GM23338 (cell line): ENCODE results near the gene DCAF12. TPM values are rescaled to one million over a fixed set of nuclear protein-coding genes. Genes with fewer than 3 reads are reported as not detected.
A peak's percentile ranks its signal among the peaks of the same experiment; 100 is the strongest.

ENCODE experiments used
- ATAC-seq: fragments of 200-7000 bp; cut with Tn5 transposase; 3 replicates; pipeline ENCODE4 v1.9.1; 2020
- DNase-seq: peaks from one replicate; pipeline ENCODE4 v3.0.0-alpha.2; 2015; ENCODE audit warnings: low spot score
- H2AFZ ChIP-seq: fragments of 200-600 bp; sonication (generic); 2 replicates; pipeline ENCODE4 v1.8.0; 2016; ENCODE audit warnings: antibody characterized with exemption, mild to moderate bottlenecking, moderate library complexity
- H3F3A ChIP-seq: fragments of 200-600 bp; sonication (generic); replicated peaks from 2 replicates; pipeline ENCODE4 v1.8.0; 2017; ENCODE audit warnings: antibody characterized with exemption, mixed run types, low read depth
- H3K27ac ChIP-seq: fragments of 200-600 bp; sonication (generic); 2 replicates; pipeline ENCODE4 v1.6.1; 2016; ENCODE audit warnings: low read depth
- H3K27me3 ChIP-seq: fragments of 200-600 bp; sonication (generic); 2 replicates; pipeline ENCODE4 v1.8.0; 2016; ENCODE audit warnings: mild to moderate bottlenecking, mixed run types, moderate library complexity; ENCODE audit not compliant: insufficient read depth
- H3K36me3 ChIP-seq: fragments of 200-600 bp; sonication (generic); 2 replicates; pipeline ENCODE4 v1.8.0; 2016; ENCODE audit warnings: mild to moderate bottlenecking; ENCODE audit not compliant: insufficient read depth
- H3K4me1 ChIP-seq: fragments of 200-600 bp; sonication (generic); 2 replicates; pipeline ENCODE4 v1.8.0; 2016; ENCODE audit warnings: mild to moderate bottlenecking, moderate library complexity; ENCODE audit not compliant: insufficient read depth
- H3K4me2 ChIP-seq: fragments of 200-600 bp; sonication (generic); 2 replicates; pipeline ENCODE4 v1.7.1; 2017; ENCODE audit warnings: mixed run types
- H3K4me3 ChIP-seq: fragments of 200-600 bp; sonication (generic); 2 replicates; pipeline ENCODE4 v1.6.1; 2016; ENCODE audit warnings: mixed run types
- H3K79me2 ChIP-seq: fragments of 200-600 bp; sonication (generic); replicated peaks from 2 replicates; pipeline ENCODE4 v1.8.0; 2017; ENCODE audit warnings: mild to moderate bottlenecking; ENCODE audit not compliant: insufficient read depth
- H3K9me2 ChIP-seq: fragments of 200-600 bp; sonication (generic); 2 replicates; pipeline ENCODE4 v1.8.0; 2017; ENCODE audit not compliant: insufficient read depth
- H4K20me1 ChIP-seq: fragments of 200-600 bp; sonication (generic); replicated peaks from 2 replicates; pipeline ENCODE4 v1.8.0; 2017; ENCODE audit warnings: mild to moderate bottlenecking; ENCODE audit not compliant: insufficient read depth
- H3K27ac Mint-ChIP-seq: 2 replicates; pipeline ENCODE4 v1.8.0; 2020; ENCODE audit warnings: inconsistent platforms, mild to moderate bottlenecking, moderate library complexity, mixed read lengths
- H3K27me3 Mint-ChIP-seq: 3 replicates; pipeline ENCODE4 v1.8.0; 2022; ENCODE audit warnings: low read depth, mild to moderate bottlenecking, moderate library complexity, mixed read lengths, inconsistent platforms; ENCODE audit not compliant: insufficient read depth, poor library complexity
- H3K36me3 Mint-ChIP-seq: 3 replicates; pipeline ENCODE4 v1.8.0; 2021; ENCODE audit warnings: low read depth, mild to moderate bottlenecking, inconsistent platforms, moderate library complexity, mixed read lengths
- H3K4me1 Mint-ChIP-seq: 3 replicates; pipeline ENCODE4 v1.8.0; 2020; ENCODE audit warnings: mild to moderate bottlenecking, inconsistent platforms, mixed read lengths
- H3K4me3 Mint-ChIP-seq: 3 replicates; pipeline ENCODE4 v1.8.0; 2021; ENCODE audit warnings: moderate library complexity, mild to moderate bottlenecking, inconsistent platforms, mixed read lengths
- H3K9me3 Mint-ChIP-seq: 3 replicates; pipeline ENCODE4 v1.8.0; 2020; ENCODE audit warnings: moderate library complexity, mild to moderate bottlenecking, inconsistent platforms, mixed read lengths
- EZH2 ChIP-seq: fragments of 200-600 bp; sonication (generic); IDR thresholded peaks from one replicate; pipeline ENCODE4 v1.8.0; 2017; ENCODE audit warnings: antibody characterized with exemption, mild to moderate bottlenecking, low read depth; ENCODE audit not compliant: unreplicated experiment
- EZH2phosphoT487 ChIP-seq: fragments of 200-600 bp; sonication (generic); IDR thresholded peaks from one replicate; pipeline ENCODE4 v1.8.1; 2018; ENCODE audit warnings: antibody characterized with exemption; ENCODE audit not compliant: unreplicated experiment
- JUNB ChIP-seq: IDR thresholded peaks from one replicate; pipeline ENCODE4 v1.6.1; 2016; ENCODE audit warnings: antibody characterized with exemption; ENCODE audit not compliant: unreplicated experiment
- NANOG ChIP-seq: IDR thresholded peaks from 2 replicates; pipeline ENCODE4 v1.6.1; 2016; ENCODE audit warnings: antibody characterized with exemption, borderline replicate concordance
- POLR2AphosphoS5 ChIP-seq: IDR thresholded peaks from 2 replicates; pipeline ENCODE4 v1.6.1; 2016; ENCODE audit warnings: antibody characterized with exemption, low read depth
- STAT1 ChIP-seq: IDR thresholded peaks from one replicate; pipeline ENCODE4 v1.6.1; 2016; ENCODE audit warnings: antibody characterized with exemption; ENCODE audit not compliant: unreplicated experiment
- ZNF331 ChIP-seq: fragments of 250-450 bp; sonication (Bioruptor Pico); IDR thresholded peaks from 2 replicates; pipeline ENCODE4 v1.5.0; 2020; ENCODE audit warnings: low read depth, mild to moderate bottlenecking, moderate library complexity
- polyA plus RNA-seq: library from polyadenylated mRNA; unstranded; fragments of >200 nt; fragmentation: Nextera tagmentation; extraction: Ambion mirVana; gene quantifications from 2 replicates; pipeline ENCODE4 v1.2.1, GENCODE V29; 2016
- total RNA-seq: library from RNA; depleted of rRNA; stranded (reverse); fragments of >200 nt; shearing (Covaris generic); gene quantifications from 2 replicates; pipeline ENCODE4 v1.2.3, GENCODE V29; 2014
- TF ChIP-seq, protein P1 (sequence below): fragments of 250-450 bp; sonication (Bioruptor Pico); IDR thresholded peaks from 2 replicates; pipeline ENCODE4 v1.5.0; 2020; ENCODE audit warnings: mild to moderate bottlenecking, moderate library complexity
- TF ChIP-seq, protein P2 (sequence below), 2 experiments: fragments of 200-600 bp in 1 of 2; sonication (generic) in 1 of 2; conservative IDR thresholded peaks; 2 replicates each; pipeline versions ENCODE4 v1.5.1 to v1.6.1; 2016 to 2017; ENCODE audit warnings: antibody characterized with exemption in 2 of 2, low read depth in 2 of 2, mild to moderate bottlenecking in 2 of 2, moderate library complexity in 1 of 2
- TF ChIP-seq, protein P3 (sequence below): IDR thresholded peaks from one replicate; pipeline ENCODE4 v1.6.1; 2018; ENCODE audit warnings: antibody characterized with exemption; ENCODE audit not compliant: unreplicated experiment
- TF ChIP-seq, protein P4 (sequence below): IDR thresholded peaks from 2 replicates; pipeline ENCODE4 v1.6.1; 2016; ENCODE audit warnings: antibody characterized with exemption

DCAF12 gene
- total and polyA plus RNA-seq, 2 experiments from 2014 or later: 9.5 to 20.7 TPM

DNA sequence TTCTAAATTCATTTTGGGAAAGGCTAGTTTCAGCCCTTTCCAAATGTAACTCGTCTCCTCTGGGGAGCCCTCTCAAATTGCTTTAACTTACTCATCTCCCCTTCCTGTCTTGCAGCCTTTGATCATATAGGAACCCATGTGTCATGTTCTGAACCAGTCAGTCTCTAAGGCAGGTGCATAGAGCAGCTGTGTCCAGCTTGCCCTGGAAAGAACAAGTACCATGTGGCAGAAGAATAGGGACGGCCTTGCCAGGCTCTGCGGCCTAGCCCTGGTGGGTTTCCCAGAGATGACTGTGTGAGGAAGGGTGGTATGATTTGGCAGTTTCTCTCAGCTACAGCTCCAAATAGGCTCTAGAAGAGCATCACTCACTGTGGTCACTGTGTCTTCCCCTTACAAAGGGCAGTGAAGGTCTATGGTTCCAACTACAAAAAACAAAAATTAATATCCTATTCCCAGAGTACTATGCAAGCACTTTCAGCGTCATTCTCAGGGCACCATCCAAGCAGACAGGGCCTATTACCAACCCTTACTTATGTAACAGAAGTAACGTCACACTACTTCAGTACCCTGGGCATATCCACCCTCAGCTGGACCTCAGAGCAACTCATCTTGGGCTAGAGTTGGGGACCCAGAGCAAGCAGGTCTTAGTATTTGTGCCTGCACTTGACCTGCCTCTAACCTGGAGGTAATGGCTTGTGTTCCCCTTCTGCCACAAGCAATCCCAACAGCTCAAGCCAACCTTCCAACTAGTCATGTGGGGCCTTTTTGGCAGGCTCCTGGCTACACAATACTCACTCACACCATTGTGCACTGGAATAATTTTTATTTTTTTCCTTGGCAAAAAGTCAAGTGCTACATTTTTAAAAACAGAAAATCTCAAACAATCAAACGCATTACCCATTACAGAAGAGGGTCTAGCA lies 40.7 kb downstream of the DCAF12 start (continued):
- TF ChIP-seq, protein P1, sequence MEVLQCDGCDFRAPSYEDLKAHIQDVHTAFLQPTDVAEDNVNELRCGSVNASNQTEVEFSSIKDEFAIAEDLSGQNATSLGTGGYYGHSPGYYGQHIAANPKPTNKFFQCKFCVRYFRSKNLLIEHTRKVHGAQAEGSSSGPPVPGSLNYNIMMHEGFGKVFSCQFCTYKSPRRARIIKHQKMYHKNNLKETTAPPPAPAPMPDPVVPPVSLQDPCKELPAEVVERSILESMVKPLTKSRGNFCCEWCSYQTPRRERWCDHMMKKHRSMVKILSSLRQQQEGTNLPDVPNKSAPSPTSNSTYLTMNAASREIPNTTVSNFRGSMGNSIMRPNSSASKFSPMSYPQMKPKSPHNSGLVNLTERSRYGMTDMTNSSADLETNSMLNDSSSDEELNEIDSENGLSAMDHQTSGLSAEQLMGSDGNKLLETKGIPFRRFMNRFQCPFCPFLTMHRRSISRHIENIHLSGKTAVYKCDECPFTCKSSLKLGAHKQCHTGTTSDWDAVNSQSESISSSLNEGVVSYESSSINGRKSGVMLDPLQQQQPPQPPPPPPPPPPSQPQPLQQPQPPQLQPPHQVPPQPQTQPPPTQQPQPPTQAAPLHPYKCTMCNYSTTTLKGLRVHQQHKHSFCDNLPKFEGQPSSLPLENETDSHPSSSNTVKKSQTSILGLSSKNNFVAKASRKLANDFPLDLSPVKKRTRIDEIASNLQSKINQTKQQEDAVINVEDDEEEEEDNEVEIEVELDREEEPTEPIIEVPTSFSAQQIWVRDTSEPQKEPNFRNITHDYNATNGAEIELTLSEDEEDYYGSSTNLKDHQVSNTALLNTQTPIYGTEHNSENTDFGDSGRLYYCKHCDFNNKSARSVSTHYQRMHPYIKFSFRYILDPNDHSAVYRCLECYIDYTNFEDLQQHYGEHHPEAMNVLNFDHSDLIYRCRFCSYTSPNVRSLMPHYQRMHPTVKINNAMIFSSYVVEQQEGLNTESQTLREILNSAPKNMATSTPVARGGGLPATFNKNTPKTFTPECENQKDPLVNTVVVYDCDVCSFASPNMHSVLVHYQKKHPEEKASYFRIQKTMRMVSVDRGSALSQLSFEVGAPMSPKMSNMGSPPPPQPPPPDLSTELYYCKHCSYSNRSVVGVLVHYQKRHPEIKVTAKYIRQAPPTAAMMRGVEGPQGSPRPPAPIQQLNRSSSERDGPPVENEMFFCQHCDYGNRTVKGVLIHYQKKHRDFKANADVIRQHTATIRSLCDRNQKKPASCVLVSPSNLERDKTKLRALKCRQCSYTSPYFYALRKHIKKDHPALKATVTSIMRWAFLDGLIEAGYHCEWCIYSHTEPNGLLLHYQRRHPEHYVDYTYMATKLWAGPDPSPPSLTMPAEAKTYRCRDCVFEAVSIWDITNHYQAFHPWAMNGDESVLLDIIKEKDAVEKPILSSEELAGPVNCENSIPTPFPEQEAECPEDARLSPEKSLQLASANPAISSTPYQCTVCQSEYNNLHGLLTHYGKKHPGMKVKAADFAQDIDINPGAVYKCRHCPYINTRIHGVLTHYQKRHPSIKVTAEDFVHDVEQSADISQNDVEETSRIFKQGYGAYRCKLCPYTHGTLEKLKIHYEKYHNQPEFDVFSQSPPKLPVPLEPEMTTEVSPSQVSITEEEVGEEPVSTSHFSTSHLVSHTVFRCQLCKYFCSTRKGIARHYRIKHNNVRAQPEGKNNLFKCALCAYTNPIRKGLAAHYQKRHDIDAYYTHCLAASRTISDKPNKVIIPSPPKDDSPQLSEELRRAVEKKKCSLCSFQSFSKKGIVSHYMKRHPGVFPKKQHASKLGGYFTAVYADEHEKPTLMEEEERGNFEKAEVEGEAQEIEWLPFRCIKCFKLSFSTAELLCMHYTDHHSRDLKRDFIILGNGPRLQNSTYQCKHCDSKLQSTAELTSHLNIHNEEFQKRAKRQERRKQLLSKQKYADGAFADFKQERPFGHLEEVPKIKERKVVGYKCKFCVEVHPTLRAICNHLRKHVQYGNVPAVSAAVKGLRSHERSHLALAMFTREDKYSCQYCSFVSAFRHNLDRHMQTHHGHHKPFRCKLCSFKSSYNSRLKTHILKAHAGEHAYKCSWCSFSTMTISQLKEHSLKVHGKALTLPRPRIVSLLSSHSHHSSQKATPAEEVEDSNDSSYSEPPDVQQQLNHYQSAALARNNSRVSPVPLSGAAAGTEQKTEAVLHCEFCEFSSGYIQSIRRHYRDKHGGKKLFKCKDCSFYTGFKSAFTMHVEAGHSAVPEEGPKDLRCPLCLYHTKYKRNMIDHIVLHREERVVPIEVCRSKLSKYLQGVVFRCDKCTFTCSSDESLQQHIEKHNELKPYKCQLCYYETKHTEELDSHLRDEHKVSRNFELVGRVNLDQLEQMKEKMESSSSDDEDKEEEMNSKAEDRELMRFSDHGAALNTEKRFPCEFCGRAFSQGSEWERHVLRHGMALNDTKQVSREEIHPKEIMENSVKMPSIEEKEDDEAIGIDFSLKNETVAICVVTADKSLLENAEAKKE (CRISPR knock-in tag): no peak
- no peak for TF ChIP-seq NANOG
- no peak for TF ChIP-seq ZNF331

DNA sequence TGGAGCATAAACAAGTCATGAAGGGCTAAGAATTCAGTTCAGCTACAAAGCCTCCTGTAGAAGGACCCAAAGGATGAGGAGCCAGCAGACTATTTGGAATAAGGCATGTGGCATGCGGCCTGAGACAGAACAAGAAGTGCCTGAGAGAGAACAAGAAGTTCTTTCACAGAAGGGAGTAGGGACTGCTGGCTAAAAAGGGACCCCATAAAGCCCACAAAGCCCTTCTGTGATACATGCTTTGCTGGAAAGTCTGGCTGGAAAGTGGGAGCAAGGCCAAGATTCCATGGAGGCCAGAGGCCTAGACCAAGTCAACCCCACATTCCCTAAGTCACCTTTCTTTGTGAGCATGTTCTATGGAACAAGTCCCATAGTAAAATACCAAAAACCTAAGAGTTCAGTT lies 41.9 kb downstream of the DCAF12 start:
- ATAC-seq: no peak
- TF ChIP-seq EZH2phosphoT487 (no peak), STAT1 (no peak), EZH2 (no peak), ZNF331 (no peak), POLR2AphosphoS5 (no peak), JUNB (no peak), NANOG (no peak)
- TF ChIP-seq, protein P2, sequence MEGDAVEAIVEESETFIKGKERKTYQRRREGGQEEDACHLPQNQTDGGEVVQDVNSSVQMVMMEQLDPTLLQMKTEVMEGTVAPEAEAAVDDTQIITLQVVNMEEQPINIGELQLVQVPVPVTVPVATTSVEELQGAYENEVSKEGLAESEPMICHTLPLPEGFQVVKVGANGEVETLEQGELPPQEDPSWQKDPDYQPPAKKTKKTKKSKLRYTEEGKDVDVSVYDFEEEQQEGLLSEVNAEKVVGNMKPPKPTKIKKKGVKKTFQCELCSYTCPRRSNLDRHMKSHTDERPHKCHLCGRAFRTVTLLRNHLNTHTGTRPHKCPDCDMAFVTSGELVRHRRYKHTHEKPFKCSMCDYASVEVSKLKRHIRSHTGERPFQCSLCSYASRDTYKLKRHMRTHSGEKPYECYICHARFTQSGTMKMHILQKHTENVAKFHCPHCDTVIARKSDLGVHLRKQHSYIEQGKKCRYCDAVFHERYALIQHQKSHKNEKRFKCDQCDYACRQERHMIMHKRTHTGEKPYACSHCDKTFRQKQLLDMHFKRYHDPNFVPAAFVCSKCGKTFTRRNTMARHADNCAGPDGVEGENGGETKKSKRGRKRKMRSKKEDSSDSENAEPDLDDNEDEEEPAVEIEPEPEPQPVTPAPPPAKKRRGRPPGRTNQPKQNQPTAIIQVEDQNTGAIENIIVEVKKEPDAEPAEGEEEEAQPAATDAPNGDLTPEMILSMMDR (conservative IDR thresholded peaks at IDR 0.05; ENCODE audit: low read depth in 2 of 2): no peak
- TF ChIP-seq, protein P3, sequence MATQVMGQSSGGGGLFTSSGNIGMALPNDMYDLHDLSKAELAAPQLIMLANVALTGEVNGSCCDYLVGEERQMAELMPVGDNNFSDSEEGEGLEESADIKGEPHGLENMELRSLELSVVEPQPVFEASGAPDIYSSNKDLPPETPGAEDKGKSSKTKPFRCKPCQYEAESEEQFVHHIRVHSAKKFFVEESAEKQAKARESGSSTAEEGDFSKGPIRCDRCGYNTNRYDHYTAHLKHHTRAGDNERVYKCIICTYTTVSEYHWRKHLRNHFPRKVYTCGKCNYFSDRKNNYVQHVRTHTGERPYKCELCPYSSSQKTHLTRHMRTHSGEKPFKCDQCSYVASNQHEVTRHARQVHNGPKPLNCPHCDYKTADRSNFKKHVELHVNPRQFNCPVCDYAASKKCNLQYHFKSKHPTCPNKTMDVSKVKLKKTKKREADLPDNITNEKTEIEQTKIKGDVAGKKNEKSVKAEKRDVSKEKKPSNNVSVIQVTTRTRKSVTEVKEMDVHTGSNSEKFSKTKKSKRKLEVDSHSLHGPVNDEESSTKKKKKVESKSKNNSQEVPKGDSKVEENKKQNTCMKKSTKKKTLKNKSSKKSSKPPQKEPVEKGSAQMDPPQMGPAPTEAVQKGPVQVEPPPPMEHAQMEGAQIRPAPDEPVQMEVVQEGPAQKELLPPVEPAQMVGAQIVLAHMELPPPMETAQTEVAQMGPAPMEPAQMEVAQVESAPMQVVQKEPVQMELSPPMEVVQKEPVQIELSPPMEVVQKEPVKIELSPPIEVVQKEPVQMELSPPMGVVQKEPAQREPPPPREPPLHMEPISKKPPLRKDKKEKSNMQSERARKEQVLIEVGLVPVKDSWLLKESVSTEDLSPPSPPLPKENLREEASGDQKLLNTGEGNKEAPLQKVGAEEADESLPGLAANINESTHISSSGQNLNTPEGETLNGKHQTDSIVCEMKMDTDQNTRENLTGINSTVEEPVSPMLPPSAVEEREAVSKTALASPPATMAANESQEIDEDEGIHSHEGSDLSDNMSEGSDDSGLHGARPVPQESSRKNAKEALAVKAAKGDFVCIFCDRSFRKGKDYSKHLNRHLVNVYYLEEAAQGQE: no peak
- TF ChIP-seq, protein P4, sequence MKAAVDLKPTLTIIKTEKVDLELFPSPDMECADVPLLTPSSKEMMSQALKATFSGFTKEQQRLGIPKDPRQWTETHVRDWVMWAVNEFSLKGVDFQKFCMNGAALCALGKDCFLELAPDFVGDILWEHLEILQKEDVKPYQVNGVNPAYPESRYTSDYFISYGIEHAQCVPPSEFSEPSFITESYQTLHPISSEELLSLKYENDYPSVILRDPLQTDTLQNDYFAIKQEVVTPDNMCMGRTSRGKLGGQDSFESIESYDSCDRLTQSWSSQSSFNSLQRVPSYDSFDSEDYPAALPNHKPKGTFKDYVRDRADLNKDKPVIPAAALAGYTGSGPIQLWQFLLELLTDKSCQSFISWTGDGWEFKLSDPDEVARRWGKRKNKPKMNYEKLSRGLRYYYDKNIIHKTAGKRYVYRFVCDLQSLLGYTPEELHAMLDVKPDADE: no peak

More for the DNA sequence above, 41.9 kb downstream of the DCAF12 start:
- no peaks in the 10 kb centered on the region for H3K9me3 Mint-ChIP-seq
- no peaks in the 10 kb centered on the region for H3K9me2 ChIP-seq
- no peak overlapping the region for H3K4me2 ChIP-seq
- 0 out of 2 replicates have a peak overlapping the region, but pooled peaks have one; percentile 63 for H3K27ac ChIP-seq
- no peak overlapping the region for H3K4me3 Mint-ChIP-seq
- H3K79me2 ChIP-seq: no peaks in the 10 kb centered on the region
- H2AFZ ChIP-seq: no peak overlapping the region
- H3K27me3 Mint-ChIP-seq: peaks cover 4% of the 10 kb centered on the region
- no peak overlapping the region for H3K27ac Mint-ChIP-seq
- H3F3A ChIP-seq: 0 out of 2 replicates have a peak, but pooled peaks cover 5% of the 10 kb centered on the region
- peaks cover 25% of the 10 kb centered on the region for H3K36me3 Mint-ChIP-seq
- H3K36me3 ChIP-seq: peaks cover 24% of the 10 kb centered on the region
- DNase-seq: no peak
- no peak overlapping the region for H3K4me3 ChIP-seq
- no peaks in the 10 kb centered on the region for H3K4me1 Mint-ChIP-seq
- H3K4me1 ChIP-seq: no peaks in the 10 kb centered on the region
- H3K27me3 ChIP-seq: no peaks in the 10 kb centered on the region
- no peaks in the 10 kb centered on the region; the same call in 1 of the 2 replicates for H4K20me1 ChIP-seq
